HG02970 (cell line): ENCODE results near the gene RBM26.

Source experiments
- ATAC-seq: cut with Tn5 transposase; IDR thresholded peaks from one replicate; pipeline ENCODE4 v1.9.1; 2021; ENCODE audit warnings: mild to moderate bottlenecking, moderate library complexity, moderate number of reproducible peaks; ENCODE audit not compliant: unreplicated experiment, low FRiP score

RBM26 gene, protein sequence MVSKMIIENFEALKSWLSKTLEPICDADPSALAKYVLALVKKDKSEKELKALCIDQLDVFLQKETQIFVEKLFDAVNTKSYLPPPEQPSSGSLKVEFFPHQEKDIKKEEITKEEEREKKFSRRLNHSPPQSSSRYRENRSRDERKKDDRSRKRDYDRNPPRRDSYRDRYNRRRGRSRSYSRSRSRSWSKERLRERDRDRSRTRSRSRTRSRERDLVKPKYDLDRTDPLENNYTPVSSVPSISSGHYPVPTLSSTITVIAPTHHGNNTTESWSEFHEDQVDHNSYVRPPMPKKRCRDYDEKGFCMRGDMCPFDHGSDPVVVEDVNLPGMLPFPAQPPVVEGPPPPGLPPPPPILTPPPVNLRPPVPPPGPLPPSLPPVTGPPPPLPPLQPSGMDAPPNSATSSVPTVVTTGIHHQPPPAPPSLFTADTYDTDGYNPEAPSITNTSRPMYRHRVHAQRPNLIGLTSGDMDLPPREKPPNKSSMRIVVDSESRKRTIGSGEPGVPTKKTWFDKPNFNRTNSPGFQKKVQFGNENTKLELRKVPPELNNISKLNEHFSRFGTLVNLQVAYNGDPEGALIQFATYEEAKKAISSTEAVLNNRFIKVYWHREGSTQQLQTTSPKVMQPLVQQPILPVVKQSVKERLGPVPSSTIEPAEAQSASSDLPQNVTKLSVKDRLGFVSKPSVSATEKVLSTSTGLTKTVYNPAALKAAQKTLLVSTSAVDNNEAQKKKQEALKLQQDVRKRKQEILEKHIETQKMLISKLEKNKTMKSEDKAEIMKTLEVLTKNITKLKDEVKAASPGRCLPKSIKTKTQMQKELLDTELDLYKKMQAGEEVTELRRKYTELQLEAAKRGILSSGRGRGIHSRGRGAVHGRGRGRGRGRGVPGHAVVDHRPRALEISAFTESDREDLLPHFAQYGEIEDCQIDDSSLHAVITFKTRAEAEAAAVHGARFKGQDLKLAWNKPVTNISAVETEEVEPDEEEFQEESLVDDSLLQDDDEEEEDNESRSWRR

DNA sequence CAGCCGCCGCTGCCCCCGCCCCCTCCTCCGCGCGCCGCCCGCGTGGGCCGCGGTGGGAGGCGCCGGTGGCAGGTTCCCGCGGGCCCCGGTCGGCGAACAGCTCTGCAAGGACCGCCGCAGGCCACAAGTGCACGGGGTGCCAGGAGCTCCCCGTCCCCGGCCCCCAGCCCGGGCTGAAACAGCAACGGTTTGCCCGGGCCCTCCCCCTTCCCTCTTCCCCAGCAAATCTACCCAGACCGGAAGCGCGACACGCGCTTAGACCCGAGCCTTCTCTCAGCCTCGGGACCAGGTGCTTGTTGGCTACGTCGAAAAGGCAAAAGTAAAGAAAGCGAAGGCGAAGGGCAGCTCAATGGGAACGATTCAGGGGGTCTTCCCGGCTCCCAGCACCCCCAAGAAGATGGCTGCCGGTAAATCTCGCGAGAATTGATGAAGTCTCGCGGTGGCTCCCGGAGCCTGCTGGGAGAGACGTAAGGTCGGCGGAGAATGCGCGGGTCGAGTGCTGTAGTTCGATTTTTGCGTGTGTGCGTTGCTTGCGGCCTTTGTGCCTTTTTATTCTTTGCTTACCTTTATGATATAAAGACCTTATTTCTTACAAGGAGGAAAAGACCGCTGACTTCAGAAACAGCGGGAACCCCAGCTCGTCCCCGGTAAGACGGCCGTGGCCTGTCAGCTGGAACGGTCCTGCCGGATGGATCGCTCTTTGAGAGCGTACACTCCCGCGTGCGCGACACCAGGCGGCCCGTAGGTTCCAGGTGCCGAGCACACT is at the start of gene RBM26:
Gene RBM26, minus strand, starts transcription at position 425 of the 766 bp plus-strand sequence. CDS start 481 bp downstream, outside the sequence.
- peak; percentile 70 for ATAC-seq

DNA sequence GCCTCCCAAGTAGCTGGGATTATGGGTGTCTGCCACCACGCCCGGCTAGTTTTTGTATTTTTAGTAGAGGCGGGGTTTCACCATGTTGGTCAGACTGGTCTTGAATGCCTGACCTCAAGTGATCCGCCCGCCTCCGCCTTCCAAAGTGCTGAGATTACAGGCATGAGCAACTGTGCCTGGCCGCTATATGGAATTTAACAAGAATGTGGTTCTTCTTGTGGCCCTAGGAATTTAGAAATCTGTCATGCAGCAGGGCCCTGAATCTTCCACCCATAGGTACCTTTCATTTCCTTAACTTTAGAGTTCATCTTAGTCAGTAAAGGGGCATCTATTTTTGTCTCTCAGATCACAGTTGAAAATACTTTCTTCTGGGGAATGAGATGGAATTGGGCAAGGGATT is 49.3 kb upstream of the RBM26 start:
- ATAC-seq, result no peak

DNA sequence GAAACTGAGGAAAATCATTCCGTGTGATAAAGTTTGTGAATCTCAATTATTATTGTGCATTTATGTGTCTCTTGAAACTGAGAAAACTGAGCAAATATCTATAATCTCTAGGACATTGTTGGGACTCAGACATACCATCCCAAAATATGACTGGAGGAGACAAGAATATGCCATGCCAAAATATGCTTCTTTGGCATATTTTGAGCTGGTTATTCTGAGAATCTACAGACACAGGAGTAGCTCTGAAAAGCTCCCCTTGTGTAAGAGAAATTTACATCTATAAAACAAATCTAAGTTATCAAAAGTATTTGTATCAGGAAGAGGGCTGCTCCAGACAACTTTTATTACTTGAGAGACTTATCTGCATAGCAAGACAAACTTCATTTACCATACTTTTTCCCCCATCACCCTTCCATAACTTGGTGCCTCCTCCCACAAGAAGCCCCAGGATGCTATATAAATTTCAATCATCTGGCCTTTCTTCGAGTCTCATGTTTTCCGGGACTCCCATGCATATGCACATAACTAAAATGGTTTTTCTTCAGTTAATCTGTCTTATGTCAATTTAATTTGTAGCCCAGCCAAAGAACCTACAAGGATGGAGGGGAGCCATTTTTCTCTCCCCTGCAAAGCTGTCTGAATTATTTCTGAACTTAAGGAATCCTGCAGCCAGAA is 46.3 kb upstream of the RBM26 start:
- ATAC-seq, result no peak

DNA sequence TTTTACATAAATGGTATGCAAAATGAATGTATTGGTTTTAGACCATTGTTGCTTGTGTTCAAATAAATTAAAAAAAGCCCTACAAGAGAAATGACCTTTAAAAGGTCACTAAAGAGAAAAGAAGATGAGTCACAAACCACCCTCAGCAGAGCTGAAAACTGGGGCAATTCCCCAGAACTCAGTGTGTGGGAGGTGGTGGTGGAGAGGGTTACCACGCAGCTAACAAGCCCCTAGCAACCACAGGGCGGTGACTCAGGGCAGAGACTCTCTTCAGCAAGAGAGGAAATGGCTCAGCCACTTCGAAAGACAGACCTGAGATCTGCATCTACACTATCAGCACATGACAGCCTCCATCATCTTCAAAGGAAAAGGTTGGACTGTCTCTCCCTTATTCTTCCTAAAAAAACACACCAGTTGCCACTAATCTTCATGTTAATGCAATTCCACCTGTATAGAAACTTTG is 45.5 kb upstream of the RBM26 start:
- peak; percentile 99 for ATAC-seq

DNA sequence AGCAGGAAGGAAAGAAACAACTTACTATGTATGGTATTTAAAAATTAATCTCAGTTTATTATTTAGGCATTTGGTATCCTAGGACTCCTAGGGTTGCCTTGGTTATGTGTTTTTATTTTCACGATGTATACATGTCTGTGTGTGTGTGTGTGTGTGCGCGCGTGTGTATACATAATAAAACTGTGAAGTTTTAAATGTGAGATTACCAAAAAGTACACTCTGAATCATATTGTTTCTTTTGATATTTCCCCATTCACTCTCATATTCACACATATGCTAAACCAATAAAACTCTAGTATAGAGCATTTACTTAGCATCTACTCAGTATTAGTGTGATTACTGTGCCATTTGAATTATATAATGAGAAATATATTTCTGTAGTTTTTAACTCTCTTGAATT is 44.1 kb upstream of the RBM26 start:
- no peak for ATAC-seq

DNA sequence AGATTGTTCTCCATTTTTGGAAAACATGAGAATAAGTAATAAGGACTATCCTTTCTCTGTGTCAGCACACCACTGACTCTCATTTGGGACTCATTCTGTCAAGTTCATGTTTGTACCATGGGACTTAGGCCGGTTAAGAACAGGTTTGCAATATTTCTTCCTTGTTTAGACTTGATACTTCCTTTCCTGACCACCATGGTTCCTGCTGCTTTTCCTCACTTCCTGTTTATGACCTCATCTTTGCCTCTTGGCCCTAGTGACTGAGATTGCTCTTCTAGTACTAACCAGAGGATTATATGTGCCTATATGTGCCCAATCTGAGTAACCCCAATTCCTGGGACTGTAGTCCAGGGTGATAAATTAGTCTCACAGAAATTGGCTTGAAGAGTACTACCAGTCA is 42.4 kb upstream of the RBM26 start:
- no peak for ATAC-seq

DNA sequence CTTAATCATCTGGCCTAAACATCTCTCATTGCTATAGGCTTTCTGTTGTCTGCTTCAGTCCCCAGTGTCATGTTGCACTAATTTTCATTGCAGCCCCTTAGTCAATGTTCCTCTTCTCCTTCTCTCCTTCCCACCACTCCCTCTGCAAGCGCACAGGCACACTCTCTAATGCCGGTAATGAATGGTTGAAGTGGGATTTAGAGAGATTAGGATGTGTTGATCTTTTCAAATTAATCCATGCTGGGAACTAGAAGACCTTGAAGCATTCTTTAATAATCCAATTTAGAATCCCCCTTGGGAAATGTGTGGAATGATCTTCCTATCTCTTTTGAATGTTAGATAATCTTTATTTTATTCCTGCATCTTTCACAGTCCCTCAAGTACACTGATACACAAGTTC is 41.7 kb upstream of the RBM26 start:
- no peak for ATAC-seq

DNA sequence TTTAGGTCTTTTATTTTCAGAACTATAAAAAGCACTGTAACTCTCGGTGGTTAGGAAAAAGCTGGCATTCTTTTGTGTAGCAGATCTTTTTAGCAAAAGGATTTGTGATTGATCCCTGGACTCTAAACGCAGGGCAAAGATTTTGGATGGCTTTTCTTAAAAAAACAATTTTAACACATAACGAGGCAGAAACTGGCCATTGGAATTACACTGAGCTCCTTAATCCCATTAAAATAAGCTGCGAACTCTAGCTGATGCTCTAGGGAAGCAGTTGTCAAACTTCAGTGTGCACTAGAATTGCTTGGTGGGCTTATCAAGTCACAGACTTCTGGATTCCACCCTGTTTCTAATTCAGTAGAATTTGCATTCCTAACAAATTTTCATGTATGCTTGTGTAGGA is 41.1 kb upstream of the RBM26 start:
- no peak for ATAC-seq

DNA sequence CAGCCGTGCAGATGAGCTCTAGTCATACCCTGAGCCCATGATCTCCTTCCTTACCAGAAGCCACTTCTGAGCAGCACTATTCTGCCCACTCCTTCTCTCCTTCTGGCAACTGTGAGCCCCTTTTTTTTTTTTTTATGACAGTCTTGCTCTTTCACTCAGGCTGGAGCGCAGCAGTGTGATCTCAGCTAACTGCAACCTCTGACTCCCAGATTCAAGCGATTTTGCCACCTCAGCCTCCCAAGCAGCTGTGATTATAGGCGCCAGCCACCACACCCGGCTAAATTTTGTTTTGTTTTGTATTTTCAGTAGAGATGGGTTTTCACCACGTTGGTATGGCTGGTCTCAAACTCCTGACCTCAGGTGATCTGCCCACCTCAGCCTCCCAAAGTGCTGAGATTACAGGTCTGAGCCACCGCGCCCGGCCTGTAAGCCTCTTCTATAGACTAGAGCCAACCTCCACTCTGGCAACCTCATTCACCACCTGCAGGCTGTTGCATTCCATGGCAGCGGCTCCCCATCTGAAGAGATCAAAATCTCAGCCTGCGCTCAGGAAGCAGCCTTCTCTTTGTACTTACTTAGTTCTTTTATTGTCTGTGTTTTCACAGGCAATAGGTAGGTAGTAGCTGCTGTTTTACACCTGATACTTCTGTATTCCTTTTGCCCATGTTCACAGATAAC is 40.1 kb upstream of the RBM26 start:
- ATAC-seq, result no peak

DNA sequence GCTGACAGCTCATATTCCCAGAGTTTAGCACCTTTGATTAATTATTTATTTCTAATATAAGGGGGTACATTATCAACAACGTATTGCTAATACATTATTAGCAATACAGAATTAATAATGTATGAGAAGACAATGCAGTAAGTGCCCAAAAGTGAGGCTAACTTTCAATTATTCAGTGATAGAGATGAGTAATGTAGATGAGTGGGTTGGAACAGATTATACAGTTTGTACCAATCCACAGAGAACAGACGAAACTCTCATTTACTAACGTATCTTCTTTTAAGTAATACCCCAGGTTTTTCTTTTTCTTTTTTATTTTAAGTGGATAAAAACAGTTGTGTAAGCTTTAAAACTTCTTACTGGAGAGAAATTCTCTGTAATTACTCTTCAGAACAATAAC is 36.7 kb upstream of the RBM26 start:
- no peak for ATAC-seq

DNA sequence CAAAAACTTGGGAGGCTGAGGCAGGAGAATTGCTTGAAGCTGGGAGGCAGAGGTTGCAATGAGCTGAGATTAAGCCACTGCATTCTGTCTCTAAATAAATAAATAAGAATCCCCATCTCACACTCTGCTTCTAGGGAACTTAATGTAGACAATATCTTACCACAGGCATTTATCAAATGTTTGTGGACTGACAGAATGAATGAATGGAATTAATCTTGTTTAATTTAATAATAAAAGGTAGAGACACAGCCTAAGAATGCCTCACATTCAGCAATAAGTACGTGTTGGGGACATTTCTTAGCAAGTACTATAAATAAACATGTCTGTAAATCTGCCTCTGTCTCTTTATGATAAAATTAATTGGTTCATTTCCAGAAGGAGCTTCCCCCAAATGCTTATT is 36.2 kb upstream of the RBM26 start:
- ATAC-seq, result no peak

DNA sequence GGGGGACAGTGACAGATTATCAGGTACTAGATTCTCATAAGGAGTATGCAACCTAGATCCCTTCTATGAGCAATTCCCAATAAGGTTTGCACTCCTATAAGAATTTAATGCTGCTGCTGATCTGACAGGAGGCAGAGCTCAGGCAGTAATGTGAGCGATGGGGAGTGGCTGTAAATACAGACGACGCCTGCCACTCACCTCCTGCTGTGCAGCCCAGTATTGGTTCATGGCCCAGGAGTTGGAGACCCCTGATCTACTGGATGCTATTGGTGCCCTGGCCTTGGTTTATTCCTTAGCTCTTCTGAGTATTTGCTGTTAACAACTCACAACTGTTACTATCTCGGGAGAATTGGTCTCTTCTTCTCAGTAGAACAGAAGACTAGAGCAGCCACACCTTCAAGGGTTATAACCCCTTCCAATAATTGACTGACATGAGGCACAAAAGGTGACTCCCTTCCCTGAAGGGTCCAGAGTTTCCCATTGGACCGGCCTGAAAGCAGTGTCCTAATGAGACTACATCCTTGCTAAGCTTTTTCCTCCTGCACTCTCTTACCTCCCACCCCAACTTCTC is 35.0 kb upstream of the RBM26 start:
- no peak for ATAC-seq

DNA sequence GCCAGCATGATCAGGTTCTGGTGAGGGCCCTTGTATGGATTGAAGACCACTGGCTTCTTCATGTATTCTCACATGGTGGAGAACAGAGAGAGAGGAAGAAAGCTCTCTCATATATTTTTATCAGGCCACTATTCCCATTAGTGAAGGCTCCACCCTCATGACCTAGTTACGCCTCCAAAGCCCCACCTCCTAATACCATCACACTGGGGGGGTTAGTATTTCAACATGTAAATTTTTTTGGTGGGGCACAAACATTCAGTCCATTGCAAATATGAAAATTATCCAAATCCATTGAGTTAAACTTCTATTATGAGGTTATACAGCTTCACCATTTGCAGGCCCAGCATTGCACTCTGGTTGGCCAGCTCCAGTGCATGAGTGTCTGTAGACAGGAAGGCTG is 33.2 kb upstream of the RBM26 start:
- no peak for ATAC-seq

DNA sequence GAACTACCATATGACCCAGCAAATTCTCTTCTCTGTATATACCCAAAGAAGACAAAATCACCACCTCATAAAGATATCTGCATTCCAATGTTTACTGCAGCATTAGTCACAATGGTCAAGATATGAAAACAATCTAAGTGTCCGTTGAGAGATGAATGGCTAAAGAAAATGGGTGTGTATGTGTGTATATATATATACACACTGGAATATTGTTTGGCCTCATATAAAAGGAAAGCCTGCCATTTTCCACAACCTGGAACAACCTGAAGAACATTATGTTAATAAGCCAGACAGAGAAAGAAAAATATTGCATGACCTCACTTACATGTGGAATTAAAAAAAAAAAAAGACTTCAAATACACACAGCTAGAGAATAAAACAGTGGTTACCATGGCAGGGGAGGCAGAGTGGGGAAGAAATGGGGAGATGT is 29.5 kb upstream of the RBM26 start:
- no peak for ATAC-seq

DNA sequence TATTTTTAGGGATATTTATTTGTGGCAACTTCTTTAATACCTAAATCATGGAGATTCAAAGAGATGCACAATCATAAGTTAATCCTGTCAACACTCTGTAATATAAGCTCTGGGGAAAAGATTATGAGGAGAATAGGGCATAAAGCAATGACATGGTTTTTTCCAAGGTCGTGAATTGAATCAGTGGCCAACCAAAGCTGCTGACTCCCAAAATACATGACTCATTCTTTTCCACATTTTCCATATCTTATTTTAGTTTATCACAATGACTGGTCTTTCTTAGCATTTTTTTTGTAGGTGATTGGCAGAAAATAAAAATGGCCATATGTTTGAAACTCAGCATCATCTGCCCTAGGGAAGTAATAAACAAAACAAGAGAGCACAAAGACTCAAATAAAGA is 28.5 kb upstream of the RBM26 start:
- no peak for ATAC-seq

DNA sequence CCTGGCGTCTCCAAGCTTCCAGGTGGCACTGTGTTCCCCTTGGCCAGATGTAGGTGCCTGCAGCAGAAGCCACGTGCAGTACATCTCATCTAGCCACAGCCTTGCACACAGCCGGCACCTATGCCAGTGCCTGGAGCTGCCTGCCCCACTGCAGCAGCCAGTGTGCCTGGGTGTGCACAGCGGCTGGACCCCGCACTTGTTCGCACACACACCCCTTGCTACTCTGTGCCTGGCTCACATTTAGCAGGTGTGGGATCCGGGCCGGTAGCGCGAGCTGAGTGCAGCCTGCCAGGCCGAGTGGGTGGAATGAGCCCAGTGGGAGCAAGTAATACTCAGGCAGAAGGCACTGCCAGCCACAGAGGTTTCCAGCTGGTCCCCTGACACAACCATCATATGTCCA is 26.9 kb upstream of the RBM26 start:
- no peak for ATAC-seq

DNA sequence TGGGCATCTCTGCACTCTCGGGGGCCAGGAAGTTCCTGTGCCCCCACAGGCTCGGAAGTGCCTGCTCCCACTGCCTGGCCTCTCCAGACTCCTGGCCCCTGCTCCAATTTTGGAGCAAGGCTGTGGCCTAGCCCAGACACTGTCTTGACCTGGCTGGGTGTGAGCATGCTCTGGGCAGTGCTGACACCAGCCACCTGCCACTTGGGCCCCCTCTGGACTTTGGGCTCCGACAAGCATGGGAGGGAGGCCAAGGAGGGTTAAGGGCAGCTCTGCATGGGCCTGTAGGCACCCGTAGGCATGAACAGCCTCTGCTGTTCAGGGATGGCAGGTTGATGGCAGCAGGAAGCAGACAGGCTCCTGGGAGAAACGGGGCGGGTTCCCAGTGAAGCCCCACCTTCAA is 26.0 kb upstream of the RBM26 start:
- ATAC-seq, result no peak

DNA sequence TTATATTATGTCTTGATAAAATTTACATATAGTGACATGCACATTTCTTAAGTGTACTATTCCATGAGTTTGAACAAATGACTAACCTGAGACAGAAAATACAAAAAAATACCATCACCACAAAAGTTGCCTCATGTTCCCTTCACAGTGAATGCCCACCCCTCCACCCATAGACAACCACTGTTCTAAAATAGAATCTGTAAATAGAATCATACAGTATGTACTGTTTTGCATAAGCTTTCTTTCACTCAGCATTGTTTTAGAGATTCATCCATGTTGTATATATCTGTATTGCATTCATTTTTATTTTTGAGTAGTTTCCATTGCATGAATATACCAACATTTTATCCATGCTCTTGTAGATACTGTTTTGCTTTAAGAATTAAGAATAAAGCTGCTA is 23.3 kb upstream of the RBM26 start:
- no peak for ATAC-seq

DNA sequence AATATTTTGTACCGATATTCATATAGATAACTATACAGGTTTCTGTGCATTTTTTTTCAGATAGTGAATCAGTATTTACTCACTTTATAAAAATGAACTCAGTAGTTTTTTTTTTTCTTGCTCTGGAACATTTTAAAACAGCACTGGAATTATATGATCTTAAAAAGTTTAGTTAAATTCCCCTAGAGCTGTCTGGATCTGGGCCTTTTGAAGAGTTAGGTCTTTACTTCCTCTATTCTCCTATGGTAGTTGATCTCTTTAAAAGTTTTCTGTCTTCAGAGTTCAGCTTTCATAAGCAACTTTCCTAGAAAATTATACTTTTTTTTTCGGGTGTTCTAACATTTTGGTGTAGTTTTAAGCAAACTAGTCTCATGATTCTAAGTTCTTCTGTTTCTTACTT is 21.8 kb upstream of the RBM26 start:
- no peak for ATAC-seq
